Coronary artery (tissue), 2 donors: ENCODE measurements around the gene ARNT2.
A peak's percentile ranks its signal among the peaks of the same experiment; 100 is the strongest.

Experiments
- DNase-seq: peaks from one replicate; pipeline ENCODE4 v3.0.0-alpha.2; 2017; ENCODE audit warnings: low spot score
- H3K27ac ChIP-seq, 2 donors: fragments of 200-600 bp; sonication (generic); one replicate each; pipeline ENCODE4 v1.5.1; 2016 to 2019
- H3K4me3 ChIP-seq: fragments of 200-600 bp; sonication (generic); 2 replicates; pipeline ENCODE4 v1.5.1; 2016; ENCODE audit warnings: mild to moderate bottlenecking, moderate library complexity
- TF ChIP-seq, protein P1 (sequence below): fragments of 200-600 bp; sonication (generic); IDR thresholded peaks from one replicate; pipeline ENCODE4 v1.5.1; 2019; ENCODE audit warnings: antibody characterized with exemption

The ARNT2 gene

DNA sequence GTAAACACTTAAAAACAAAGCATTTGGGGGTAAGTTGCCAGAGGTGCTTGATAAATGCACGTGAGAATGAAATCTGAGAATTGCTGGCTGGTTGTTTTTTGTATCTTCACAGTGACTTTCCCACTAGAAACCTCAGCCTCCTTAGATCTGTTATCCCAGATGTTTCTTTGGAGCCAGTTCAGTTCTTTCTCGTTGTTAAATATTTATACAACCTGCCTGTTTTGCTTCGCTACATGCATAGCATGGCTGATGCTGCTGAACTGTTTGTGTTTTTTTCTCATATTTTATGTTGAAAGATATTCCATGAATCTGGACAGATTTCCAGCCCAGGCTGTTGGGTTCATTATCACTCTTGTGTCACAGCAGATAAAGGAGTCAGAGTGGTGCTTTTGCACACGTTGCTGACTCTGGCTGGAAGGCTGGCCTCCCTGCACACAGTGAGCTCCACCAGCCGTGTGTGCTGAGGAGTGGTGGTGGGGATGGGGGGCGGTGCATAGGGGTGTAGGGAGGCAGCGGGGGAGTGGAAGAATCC lies 80.2 kb downstream of the ARNT2 start:
- Histone ChIP-seq H3K4me3 (no peak overlapping the region), H3K27ac (peak overlapping the region in 1 of 2 donors; percentile 19)
- TF ChIP-seq, protein P1, sequence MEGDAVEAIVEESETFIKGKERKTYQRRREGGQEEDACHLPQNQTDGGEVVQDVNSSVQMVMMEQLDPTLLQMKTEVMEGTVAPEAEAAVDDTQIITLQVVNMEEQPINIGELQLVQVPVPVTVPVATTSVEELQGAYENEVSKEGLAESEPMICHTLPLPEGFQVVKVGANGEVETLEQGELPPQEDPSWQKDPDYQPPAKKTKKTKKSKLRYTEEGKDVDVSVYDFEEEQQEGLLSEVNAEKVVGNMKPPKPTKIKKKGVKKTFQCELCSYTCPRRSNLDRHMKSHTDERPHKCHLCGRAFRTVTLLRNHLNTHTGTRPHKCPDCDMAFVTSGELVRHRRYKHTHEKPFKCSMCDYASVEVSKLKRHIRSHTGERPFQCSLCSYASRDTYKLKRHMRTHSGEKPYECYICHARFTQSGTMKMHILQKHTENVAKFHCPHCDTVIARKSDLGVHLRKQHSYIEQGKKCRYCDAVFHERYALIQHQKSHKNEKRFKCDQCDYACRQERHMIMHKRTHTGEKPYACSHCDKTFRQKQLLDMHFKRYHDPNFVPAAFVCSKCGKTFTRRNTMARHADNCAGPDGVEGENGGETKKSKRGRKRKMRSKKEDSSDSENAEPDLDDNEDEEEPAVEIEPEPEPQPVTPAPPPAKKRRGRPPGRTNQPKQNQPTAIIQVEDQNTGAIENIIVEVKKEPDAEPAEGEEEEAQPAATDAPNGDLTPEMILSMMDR: no peak
- no peak for DNase-seq

DNA sequence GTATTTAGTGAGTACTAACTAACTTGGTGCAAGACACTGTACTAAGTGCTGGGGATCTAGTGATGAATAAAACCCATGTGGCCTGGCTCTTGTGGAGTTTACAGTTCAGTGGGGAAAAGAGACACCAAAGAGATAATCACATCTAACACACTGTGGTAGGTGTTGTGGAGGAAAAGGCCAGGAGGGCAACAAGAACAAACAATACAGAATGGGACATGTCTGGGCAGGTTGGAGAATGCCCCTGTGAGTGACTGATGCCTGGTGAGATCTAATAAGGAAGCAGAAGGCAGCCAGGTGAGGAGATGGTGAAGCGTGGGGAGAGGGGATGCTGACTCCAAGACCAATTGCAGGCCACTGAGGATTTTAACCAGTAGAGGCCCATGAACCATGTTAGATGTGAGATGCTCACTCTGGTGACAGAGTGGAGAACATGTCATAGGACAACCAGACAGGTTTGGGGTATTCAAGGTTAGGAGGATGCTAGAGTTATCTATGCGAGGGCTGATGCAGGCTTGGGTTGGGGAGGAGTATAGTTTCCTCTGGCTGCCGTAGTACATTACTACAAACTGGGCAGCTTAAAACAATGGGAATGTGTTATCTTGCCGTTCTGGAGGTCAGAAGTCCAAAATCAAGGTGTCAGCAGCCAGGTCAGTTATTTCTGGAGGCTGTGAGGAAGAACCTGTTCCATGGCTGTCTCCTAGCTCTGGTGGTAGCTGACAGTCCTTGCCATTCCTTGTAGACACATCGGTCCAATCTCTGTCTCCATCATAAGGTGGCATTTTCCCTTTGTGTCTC lies 81.4 kb downstream of the ARNT2 start:
- no peak for DNase-seq
- Histone ChIP-seq H3K27ac (no peak overlapping the region), H3K4me3 (no peak overlapping the region)
- TF ChIP-seq, protein P1: no peak

DNA sequence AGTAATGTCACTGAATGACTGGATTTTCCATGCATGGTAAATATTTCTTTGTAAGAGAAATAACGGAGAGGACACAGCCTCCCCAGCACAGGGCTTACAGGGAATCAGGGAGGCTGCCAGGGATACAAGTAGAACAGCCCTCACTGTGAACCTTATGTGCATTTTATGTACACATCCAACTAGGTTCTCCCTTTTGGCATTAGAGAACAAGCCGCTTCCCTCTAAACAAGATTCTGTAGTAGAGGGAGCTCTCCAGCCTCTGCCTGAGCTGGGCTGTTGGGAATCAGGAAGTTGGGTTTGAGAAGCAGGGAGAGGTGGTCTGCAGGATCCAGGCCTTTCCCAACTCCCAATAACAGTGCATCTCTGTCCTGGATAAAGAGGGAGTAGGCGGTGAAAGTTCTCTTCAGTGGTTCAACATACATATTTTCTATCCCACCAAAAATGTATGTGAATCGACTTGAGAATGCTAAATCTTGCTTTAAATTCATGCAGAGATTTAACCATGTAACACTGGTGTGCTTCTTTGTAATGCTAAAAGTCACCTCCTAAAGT lies 83.7 kb downstream of the ARNT2 start:
- Histone ChIP-seq H3K4me3 (no peak overlapping the region), H3K27ac (no peak overlapping the region)
- no peak for DNase-seq
- TF ChIP-seq, protein P1: no peak

DNA sequence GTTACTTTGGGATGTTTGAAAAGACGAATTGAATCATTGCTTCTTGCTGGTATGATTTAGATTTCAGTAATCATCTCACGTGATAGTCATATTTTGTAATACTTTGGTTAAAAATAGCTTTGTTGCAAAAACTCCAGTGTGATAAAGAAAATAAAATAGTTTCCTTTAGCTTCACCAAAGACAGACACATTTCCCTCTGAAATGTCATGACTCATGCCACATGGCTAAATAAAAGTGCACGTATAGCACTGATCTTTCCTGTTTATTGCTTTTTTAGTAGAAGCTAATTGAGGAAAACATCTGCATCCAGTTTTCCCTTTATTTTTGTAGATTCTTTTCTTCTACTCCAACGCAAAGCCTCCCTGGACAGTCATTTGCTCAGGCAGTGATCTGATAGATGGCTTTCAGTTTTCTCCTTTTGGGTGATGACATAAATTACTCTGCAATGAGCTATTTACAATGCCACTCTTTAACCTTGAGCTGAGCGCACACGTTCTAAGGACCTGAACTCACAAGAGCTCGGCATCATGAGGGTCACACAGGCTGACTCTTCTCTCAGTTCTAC lies 84.9 kb downstream of the ARNT2 start:
- DNase-seq: no peak
- TF ChIP-seq, protein P1: no peak
- H3K27ac ChIP-seq: peak overlapping the region; percentile 66 to 84
- no peak overlapping the region for H3K4me3 ChIP-seq

DNA sequence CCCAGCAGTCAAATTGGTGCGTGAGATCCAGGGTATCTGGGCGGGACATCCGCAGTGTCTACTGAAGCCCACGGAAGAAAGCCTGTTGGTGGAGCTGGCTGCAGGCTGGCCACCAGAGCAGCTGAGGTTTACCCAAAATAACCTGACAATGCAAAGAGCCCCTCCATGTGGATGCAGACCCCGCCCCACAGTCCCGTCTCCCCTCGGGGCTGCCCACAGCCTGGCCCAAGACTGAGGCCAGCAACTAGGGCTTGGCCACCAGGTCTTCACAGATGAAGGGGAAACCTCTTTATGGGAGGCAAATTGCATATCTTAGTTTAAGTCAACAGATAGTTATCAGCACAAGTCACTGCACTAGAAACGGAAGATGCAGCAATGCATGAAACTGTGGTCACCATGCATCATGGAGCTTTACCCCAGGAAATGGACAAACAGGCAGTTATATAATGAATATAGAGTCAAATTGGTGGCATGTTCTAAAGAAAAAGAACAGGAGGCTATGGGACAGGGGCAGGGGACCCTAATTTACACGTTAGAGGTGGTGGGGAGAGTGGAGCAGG lies 86.3 kb downstream of the ARNT2 start:
- Histone ChIP-seq H3K4me3 (no peak overlapping the region), H3K27ac (no peak overlapping the region)
- DNase-seq: peak; percentile 43
- TF ChIP-seq, protein P1: no peak

DNA sequence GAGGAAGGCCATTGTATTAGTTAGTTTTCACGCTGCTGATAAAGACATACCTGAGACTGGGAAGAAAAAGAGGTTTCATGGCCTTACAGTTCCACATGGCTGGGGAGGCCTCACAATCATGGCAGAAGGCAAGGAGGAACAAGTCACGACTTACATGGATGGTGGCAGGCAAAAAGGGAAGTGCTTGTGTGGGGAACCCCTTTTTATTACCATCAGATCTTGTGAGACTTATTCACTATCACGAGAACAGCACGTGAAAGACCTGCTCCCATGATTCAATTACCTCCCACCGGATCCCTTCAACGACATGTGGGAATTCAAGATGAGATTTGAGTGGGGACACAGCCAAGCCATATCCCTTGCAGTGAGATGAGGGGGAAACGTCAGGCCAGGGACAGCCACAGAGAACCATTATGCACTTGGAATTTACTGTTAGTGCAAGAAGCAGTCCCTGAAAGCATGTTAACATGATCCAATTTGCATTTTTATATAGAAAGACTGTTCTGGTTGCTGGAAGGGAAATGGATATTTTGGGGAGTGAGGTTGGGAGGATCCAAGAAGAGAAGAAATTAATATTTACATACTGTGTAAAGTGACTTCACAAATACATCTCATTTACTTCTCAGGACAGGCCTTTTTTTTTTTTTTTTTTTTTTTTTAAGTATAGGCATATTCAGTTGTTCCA lies 87.1 kb downstream of the ARNT2 start:
- Histone ChIP-seq H3K4me3 (no peak overlapping the region), H3K27ac (no peak overlapping the region)
- TF ChIP-seq, protein P1: no peak
- no peak for DNase-seq
